GM13976 (cell line): ENCODE measurements around the gene TANK.

ENCODE experiments used
- DNase-seq: peaks from one replicate; pipeline ENCODE4 v3.0.0; 2012; ENCODE audit warnings: low spot score
- CTCF ChIP-seq: IDR thresholded peaks from 2 replicates; pipeline ENCODE4 v1.5.1; 2012; ENCODE audit warnings: borderline replicate concordance, mild to moderate bottlenecking; ENCODE audit not compliant: insufficient read depth; ENCODE audit errors: extremely low read depth, missing control alignments, control extremely low read depth
- in situ Hi-C: fragments of 300-500 bp; cut with MboI; formaldehyde crosslinking; loops from one replicate; pipeline ENCODE4 v1.12.0; 2022; ENCODE audit warnings: low sequenced_read_pairs, mixed read lengths, inconsistent platforms; ENCODE audit not compliant: unreplicated experiment

TANK gene

GRCh38 chr2:161217597-161218185 lies 57.5 kb downstream of the TANK start:
- no peak for TF ChIP-seq CTCF
- no peak for DNase-seq
- in situ Hi-C loops: no loop called here

- TF ChIP-seq CTCF: no peak
- in situ Hi-C loops: no loop called here
- no peak for DNase-seq
Observed at GRCh38 chr2:161219211-161219610, 59.0 kb downstream of the TANK start.

GRCh38 chr2:161223139-161223732 lies 63.0 kb downstream of the TANK start:
- peak; percentile 52 for TF ChIP-seq CTCF
- no peak for DNase-seq
- in situ Hi-C loops: no loop called here

- no peak for TF ChIP-seq CTCF
- in situ Hi-C loops: no loop called here
- DNase-seq: no peak
Observed at GRCh38 chr2:161228511-161229240, 68.4 kb downstream of the TANK start.

- TF ChIP-seq CTCF: no peak
- no peak for DNase-seq
- in situ Hi-C loops: no loop called here
Observed at GRCh38 chr2:161230959-161231358, 70.7 kb downstream of the TANK start.

- in situ Hi-C loops: no loop called here
- TF ChIP-seq CTCF: no peak
- no peak for DNase-seq
Observed at GRCh38 chr2:161232571-161232970, 72.3 kb downstream of the TANK start.
